GM20431 (cell line): ENCODE data around the gene ANKK1.

Source experiments
- in situ Hi-C: fragments of 300-500 bp; cut with MseI, MboI; formaldehyde crosslinking; loops from one replicate; pipeline ENCODE4 v1.15.0; 2020; ENCODE audit warnings: low sequenced_read_pairs; ENCODE audit not compliant: unreplicated experiment

ANKK1 gene

GRCh38 chr11:113407163-113407562 is 19.6 kb downstream of the ANKK1 start:
- in situ Hi-C loops, result no loop called here

DNA sequence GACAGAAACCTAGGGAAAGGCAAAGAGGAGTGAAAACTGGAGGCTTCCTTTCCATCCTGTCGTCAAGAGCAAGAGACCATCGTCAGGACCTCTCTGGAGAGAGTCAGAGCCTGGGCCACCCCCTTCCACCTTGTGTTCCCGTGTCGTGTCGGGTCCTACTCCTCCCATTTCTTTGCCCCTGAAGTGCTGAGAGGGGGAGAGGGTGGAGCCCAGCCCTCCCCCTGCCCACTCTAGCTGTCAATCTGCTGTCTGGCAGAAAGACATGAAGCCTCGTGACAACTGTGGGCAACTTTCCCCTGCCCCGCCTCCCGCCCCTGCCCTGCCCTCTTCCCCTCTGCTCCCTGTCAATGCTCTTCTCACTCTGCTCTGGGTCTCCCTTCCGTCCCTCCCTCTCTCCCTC is 20.6 kb downstream of the ANKK1 start:
- in situ Hi-C loops, result no loop called here

- in situ Hi-C loops, result no loop called here
Observed at GRCh38 chr11:113408887-113409286, 21.3 kb downstream of the ANKK1 start.

DNA sequence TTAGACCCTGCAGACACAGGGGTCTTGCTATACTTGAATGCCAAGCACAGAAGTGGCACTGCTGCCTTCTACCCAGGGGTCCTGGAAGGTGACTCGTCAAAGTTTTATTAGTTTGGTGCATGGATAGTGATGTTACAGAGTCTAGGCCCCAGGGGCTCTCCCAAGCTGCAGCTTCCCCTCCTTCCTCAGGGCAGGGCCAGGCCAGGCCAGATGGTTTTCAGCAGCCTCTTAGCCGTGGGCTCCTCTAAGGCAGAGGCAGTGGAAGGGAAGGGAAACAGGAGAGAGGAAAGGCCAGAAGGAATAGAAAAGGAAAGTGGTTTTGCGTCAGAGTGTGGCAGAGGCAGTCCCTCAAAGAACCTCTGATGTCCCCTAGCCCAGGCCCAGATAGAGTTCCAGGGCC is 21.9 kb downstream of the ANKK1 start:
- in situ Hi-C loops, result no loop called here

- in situ Hi-C loops, result no loop called here
Observed at GRCh38 chr11:113410414-113411135, 23.0 kb downstream of the ANKK1 start.

DNA sequence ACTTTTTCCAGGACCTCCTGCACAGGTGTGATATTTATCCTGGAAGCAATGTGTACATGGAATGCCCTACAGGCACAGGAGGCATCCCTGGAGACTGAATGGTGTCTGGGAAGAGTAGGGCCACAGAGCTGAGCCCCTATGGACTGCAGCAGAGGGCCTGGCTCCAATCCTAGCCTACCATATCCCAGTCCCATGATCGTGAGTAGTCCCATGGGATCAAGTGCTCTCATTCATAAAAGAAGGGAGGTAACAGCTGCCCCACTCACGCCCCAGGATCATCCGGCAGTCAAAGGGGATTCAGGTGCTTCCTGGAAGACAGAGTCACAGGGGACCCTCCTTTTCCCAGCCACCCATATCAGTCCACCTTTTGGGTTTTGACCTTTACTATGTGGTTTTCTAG is 24.0 kb downstream of the ANKK1 start:
- in situ Hi-C loops, result no loop called here

DNA sequence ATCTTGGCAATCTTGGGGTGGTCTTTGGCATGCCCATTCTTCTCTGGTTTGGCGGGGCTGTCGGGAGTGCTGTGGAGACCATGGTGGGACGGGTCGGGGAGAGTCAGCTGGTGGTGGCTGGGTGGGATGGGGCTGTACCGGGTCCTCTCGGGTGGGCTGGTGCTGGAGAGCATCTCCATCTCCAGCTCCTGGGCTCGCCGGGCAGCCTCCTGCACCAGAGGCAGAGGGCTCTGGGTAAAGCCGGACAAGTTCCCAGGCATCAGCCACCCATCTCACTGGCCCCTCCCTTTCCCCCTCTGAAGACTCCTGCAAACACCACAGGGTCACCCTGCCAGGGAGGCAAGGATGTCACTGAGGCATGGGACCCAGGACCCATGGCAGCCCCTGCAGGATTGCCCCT is 25.1 kb downstream of the ANKK1 start:
- in situ Hi-C loops, result no loop called here

DNA sequence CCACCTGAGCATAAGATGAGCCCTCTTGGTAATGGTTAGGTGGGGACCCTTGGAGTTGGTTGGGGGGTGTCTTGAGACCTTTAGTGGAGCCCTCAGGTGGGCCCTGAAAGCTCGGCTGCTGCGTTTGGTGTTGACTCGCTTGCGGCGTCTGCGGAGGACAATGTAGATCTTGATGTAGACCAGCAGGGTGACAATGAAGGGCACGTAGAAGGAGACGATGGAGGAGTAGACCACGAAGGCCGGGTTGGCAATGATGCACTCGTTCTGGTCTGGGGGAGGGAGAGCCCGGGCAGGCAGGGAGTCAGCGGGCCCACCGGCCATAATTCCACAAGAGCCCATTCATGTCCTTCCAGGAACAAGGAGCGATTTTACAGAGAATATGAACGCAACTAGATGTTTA is 27.8 kb downstream of the ANKK1 start:
- in situ Hi-C loops, result no loop called here

DNA sequence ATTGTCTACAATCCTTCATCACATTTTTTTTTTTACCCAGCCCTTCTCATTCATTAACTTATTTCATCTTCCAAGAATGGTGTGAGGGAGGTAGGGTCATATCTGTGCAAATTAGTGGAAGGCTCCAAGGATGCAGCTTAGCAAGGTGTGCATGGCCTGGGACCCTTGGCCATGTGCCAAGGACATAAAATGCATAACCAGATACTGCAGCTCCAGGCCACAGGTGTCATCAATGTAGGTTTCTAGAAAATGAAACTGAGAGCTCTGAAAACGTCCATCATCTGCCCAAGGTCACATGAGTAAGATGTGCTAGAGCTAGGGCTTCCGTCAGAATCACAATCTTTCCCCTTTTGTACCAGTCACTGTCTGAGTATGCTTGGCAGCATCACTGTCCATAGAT is 29.8 kb downstream of the ANKK1 start:
- in situ Hi-C loops, result no loop called here

GRCh38 chr11:113419454-113420003 is 31.9 kb downstream of the ANKK1 start:
- in situ Hi-C loops, result no loop called here

DNA sequence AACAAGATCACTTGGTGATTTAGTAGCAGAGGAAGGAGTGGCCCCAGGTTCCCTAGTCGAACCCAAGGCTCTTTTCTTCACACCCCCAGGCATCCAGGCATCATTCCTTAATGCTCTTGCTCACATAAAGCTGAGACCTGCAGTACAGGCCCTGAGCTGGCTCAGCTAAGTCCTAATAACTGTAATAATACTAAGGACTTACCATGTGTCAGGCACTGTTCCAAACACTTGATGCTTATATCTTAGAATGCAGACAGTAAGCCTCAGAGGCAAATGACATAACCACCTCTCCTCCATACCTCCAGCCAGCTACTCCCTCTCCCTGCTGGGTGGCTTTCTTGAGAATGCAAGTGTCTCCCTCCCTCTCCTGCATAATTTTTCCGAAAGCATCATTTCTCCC is 33.2 kb downstream of the ANKK1 start:
- in situ Hi-C loops, result no loop called here

DNA sequence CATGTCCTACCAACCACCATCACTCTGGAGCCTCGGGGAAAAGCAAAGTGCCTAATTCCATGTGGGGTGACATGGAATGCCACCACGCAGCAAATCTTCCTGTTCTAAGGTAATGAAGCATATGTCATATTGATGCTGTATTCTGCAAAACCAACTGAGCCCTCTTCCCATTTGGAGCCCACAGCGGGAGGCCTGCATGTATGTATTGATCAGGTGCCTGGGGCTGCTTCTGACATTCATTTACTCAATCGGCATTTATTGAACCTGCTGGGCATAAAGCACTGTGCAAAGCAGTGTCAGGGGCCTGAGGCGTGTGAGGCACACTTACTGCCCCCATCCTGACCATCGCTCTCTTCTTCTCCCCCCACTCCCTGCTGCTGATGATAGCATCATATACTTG is 39.1 kb downstream of the ANKK1 start:
- in situ Hi-C loops, result no loop called here

DNA sequence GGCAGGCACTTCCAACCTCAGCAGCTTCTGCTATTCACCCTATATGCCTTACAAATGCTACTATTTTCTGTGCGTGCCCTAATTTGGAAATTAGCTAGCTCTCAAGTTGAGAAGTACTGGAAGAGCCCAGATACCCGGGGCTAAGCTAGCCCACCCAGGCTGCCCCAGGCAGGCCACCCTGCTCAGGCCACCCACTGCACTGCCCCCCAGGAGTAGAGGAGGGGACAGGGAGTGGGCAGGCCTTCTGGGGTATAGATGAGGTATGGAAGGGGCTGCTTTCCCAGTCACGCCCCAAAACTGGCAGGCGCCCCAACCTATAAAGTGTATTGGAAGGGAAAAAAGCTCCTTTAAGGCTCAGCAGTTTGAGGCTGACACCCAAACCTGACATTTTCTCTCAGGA is 44.2 kb downstream of the ANKK1 start:
- in situ Hi-C loops, result no loop called here

GRCh38 chr11:113435190-113435968 is 47.8 kb downstream of the ANKK1 start:
- in situ Hi-C loops, result no loop called here

DNA sequence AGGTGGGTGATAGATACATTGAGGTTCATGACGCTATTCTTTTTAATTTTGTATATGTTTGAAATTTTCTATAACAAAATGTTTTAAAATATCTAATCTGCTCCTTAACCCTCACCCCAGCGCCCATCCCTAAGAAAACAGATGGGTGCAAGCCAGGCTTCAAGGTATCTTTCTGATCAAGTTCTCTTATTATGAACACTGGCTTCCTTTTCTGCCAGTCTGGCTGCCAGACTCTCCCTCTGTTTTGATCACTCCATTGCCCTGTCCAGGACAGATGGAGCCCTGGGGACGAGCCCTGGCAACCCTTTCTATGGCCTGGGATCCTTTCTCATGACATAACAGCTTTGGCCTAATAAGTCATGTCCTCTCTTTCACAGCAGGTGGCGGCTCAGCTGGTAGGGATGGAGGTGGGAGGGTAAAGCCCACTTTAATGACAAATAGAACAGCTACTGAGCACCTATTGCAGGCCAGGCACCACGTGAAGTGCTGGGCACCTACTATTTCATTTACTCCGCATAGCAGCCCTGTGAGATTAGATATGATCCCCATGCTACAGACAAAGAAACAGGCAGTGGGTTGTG is 49.2 kb downstream of the ANKK1 start:
- in situ Hi-C loops, result no loop called here

DNA sequence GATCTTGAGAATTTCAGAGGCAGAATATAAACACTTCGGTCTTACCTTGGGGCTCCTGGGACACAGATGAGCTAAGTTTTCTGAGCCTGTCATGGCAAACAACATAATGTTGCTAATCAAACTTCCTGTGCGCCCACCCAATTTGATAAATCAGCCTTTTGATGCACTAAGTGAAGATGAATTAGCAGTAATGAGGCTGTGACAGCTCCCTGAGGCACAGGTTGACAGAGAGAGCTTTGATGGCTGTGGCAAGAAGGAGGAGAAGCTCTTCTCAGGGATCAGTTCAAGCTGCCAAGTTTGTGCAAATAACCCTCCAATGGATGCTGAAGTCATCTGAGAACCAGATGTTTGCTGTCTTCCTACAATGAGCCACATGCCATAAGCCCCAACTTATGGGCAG is 53.2 kb downstream of the ANKK1 start:
- in situ Hi-C loops, result no loop called here

- in situ Hi-C loops, result no loop called here
Observed at GRCh38 chr11:113444502-113445123, 57.0 kb downstream of the ANKK1 start.

GRCh38 chr11:113446112-113446511 is 58.5 kb downstream of the ANKK1 start:
- in situ Hi-C loops, result no loop called here

- in situ Hi-C loops, result no loop called here
Observed at GRCh38 chr11:113446938-113447337, 59.4 kb downstream of the ANKK1 start.

GRCh38 chr11:113447621-113448315 is 60.2 kb downstream of the ANKK1 start:
- in situ Hi-C loops, result no loop called here
